NCI-H1092 (cell line): ENCODE results near the gene TTC38.

Experiments used
- DNase-seq: peaks from one replicate; lab custom pipeline; 2025; lab: John Stamatoyannopoulos, UW

Gene TTC38

GRCh38 chr22:46278656-46279645, 11.1 kb downstream of the TTC38 start:
- no peak for DNase-seq

GRCh38 chr22:46280063-46280817, 12.4 kb downstream of the TTC38 start:
- DNase-seq = no peak

GRCh38 chr22:46280999-46281623, 13.3 kb downstream of the TTC38 start:
- no peak for DNase-seq

- no peak for DNase-seq
Measured at GRCh38 chr22:46281866-46282678, 14.3 kb downstream of the TTC38 start.

- DNase-seq = no peak
Measured at GRCh38 chr22:46286006-46286405, 18.2 kb downstream of the TTC38 start.

GRCh38 chr22:46286941-46287872, 19.4 kb downstream of the TTC38 start:
- no peak for DNase-seq

- no peak for DNase-seq
Measured at GRCh38 chr22:46287873-46288751, 20.3 kb downstream of the TTC38 start.

- DNase-seq = no peak
Measured at GRCh38 chr22:46288846-46289243, 21.0 kb downstream of the TTC38 start.

- DNase-seq = no peak
Measured at GRCh38 chr22:46289244-46289891, 21.6 kb downstream of the TTC38 start.

GRCh38 chr22:46290121-46290842, 22.5 kb downstream of the TTC38 start:
- no peak for DNase-seq

GRCh38 chr22:46290843-46291785, 23.3 kb downstream of the TTC38 start:
- DNase-seq = no peak

GRCh38 chr22:46292173-46292572, 24.4 kb downstream of the TTC38 start:
- DNase-seq = no peak

- DNase-seq = no peak
Measured at GRCh38 chr22:46292732-46293131, 24.9 kb downstream of the TTC38 start.

GRCh38 chr22:46293577-46294260, 25.9 kb downstream of the TTC38 start:
- no peak for DNase-seq

- DNase-seq = no peak
Measured at GRCh38 chr22:46294784-46295183, 27.0 kb downstream of the TTC38 start.

GRCh38 chr22:46295277-46295971, 27.6 kb downstream of the TTC38 start:
- DNase-seq = no peak
